A549 treated with CpdA at 1 μM for 4 hours (cell line): ENCODE measurements around the gene CTSW. TPM values are rescaled to one million over a fixed set of nuclear protein-coding genes. Genes with fewer than 3 reads are reported as not detected.

ENCODE experiments used
- total RNA-seq: library from RNA; stranded (reverse); fragments of 200-300 nt; extraction: Qiagen RNA extraction; gene quantifications from 5 replicates; pipeline ENCODE4 v1.2.3, GENCODE V29; 2022; ENCODE audit warnings: low read depth

CTSW gene, protein sequence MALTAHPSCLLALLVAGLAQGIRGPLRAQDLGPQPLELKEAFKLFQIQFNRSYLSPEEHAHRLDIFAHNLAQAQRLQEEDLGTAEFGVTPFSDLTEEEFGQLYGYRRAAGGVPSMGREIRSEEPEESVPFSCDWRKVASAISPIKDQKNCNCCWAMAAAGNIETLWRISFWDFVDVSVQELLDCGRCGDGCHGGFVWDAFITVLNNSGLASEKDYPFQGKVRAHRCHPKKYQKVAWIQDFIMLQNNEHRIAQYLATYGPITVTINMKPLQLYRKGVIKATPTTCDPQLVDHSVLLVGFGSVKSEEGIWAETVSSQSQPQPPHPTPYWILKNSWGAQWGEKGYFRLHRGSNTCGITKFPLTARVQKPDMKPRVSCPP
- total RNA-seq, result 0.10 TPM in 1 of 5 replicates, not detected in the others

DNA sequence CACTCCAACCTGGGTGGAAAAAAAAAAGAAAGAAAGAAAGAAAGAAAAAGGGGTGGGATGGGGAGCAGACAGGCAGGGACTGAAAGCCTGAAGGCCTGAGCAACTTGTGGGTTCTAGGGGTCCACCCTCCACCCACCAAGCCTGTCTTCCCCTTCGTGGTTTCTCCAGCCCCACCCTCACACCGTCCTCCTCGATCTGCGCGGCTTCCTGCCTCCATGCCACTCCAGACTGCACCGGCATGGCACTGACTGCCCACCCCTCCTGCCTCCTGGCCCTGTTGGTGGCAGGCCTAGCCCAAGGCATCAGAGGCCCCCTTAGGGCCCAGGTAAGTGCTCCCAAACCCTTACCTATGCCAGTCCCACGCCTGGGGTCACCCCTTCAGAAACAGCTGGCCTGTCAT lies at the start of gene CTSW:
Gene CTSW, plus strand, starts transcription at position 221 of the 400 bp plus-strand sequence. Its CDS starts 18 bp downstream, at position 239.

DNA sequence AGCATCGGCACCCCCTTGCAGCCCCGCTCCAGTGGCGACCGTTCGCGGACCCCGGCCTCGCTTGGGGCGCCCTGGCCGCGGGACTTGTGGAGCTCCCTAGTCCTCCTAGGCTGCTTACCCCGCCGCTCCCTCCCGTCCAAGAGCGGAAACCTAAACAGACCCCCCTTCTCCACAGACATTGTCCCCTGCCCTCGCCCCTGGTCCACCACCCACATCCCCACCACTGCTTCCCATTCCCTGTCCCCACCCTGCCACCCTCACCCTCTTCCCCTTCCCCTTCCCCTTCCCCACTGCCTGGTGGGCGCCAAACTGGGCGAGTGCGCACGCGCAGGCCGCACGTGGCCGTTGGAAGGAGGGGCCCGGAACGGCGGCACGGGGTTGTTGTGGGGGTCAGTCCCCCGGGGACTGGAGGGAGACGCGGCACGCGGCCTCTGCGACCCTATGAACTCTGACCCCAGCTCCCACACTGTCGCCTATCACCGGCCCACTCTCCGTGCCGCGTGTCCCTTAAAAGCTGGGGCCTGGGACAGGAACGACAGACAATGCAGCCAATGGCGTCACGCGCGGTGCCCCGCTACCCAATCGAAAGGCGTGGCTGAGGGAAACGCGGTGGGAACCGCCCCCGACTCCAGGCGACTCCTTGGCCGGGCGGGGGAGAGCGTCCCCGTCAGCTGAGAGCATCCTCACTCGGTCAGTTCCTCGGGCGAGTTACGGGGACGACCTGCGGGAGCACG lies 46.2 kb upstream of the CTSW start, which contains the start of gene SNX32:
Gene SNX32, plus strand, starts transcription at position 667 of the 734 bp plus-strand sequence. CDS start 103 bp downstream, outside the sequence.

GRCh38 chr11:65857853-65858680 lies 21.6 kb upstream of the CTSW start, which contains the start of gene CFL1:
Gene CFL1, minus strand, starts transcription at chr11:65858180. Its CDS starts 81 bp downstream, at chr11:65858099.

DNA sequence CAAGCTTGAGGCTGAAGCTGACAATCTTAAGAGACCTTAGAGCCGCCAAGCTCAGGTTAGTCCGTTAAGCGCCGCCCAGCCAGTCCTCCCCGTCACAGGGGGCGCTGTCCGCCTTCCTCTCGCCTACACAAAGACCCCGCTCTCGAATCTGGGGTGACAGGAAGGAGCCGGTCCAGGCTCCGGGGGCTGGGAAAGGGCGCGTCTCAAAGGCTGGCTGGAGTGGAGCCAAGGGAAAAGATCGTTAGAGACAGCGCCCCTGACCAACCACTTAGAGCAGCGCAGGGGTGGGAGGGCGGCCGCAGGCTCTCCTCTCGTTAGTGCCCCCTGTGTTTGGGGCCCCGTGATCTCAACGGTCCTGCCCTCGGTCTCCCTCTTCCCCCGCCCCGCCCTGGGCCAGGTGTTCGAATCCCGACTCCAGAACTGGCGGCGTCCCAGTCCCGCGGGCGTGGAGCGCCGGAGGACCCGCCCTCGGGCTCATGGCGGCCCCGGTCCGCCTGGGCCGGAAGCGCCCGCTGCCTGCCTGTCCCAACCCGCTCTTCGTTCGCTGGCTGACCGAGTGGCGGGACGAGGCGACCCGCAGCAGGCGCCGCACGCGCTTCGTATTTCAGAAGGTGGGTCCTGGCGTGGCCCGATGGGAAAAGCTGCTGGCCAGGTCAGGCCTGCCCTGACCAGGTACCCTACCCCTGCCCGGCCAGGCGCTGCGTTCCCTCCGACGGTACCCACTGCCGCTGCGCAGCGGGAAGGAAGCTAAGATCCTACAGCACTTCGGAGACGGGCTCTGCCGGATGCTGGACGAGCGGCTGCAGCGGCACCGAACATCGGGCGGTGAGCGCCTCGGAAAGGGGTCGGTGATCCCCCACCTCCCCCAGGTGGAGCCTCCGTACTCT lies 19.1 kb upstream of the CTSW start, which contains the start of gene MUS81:
Gene MUS81, plus strand, starts transcription at position 156 of the 887 bp plus-strand sequence. Its CDS starts 321 bp downstream, at position 477.

GRCh38 chr11:65872586-65873317 lies 6.9 kb upstream of the CTSW start, which contains the start of gene EFEMP2:
Gene EFEMP2, minus strand, starts transcription at chr11:65872800. Its CDS starts 446 bp downstream, at chr11:65872354.

DNA sequence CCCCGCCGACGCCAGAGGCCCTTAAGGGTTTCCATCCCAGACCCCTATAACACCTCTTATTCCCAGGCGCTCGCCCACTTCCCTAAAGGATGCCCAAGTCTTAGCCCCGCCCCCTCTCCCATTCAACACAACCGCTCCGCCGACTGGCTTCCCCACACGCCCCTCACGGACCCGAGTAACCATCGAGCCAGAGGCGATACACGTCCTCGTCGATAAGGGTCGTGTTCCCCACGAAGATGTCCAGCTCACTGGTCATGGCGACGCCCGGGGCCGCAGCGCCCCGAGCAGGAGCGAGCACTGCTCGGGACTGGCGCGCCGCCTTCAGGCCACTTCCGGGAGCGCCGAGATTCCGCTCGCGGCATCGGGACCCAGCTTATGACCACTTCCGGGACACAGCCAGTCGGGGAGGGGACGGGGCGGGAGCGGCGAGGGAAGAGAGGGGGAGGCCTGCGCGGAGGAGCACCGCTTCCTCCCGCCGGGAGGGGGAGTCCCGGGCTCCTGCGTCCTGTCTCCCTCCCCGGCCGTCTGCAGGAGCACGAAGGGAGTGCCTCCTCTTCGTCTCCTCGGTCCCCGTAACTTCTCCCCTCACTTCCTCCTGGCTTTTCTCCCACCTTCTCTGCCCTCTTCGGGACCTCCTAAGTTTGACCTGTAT lies 8.7 kb downstream of the CTSW start, which contains the start of gene FIBP:
Gene FIBP, minus strand, starts transcription at position 309 of the 652 bp plus-strand sequence. Its CDS starts 53 bp downstream, at position 256.

GRCh38 chr11:65890324-65891218 lies 10.9 kb downstream of the CTSW start, which contains the start of gene CCDC85B:
Gene CCDC85B, plus strand, starts transcription at chr11:65890673. Its CDS starts 111 bp downstream, at chr11:65890784.

DNA sequence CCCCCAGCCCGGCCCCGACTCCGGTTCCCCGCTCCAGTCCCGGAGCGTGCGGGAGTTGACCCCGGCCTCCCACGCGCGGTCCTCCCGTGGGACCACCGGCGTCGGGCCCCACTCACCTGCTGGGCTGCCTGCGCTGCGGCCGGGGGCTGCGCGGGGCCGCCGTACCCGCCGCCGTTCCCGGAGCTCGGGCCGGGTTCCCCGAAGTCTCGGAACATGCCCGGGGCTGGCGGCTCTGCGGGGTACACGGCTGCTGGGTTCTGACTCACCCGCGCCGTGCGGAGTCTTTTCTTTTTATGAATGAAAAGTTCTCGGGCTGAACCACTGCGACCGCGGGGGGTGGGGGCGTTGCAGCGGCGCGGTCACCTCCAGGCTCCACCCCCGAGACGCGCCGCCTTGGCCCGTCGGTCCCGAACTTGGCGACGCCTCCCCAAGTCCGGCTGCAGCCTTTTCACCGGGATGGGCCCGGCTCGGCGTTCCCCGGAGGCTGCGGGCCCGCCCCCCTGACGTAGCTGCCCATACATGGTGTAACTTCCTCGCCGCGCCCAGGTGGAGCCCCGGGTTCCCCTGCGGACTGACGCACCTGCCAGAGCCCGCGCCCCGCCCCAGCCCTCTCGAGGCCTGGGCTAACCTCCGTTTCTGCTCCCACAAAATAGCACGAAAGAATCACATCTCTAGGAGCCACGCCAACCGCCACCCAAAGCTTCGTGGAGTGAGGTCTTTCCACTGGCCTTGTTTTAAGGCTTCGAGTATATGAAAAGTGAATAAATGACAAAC lies 20.7 kb downstream of the CTSW start, which contains the start of gene FOSL1:
Gene FOSL1, minus strand, starts transcription at position 264 of the 774 bp plus-strand sequence. Its CDS starts 49 bp downstream, at position 215.

GRCh38 chr11:65918211-65919140 lies 38.8 kb downstream of the CTSW start, which contains the start of gene C11orf68:
Gene C11orf68, minus strand, starts transcription at chr11:65919062. Its CDS starts 31 bp downstream, at chr11:65919031.

DNA sequence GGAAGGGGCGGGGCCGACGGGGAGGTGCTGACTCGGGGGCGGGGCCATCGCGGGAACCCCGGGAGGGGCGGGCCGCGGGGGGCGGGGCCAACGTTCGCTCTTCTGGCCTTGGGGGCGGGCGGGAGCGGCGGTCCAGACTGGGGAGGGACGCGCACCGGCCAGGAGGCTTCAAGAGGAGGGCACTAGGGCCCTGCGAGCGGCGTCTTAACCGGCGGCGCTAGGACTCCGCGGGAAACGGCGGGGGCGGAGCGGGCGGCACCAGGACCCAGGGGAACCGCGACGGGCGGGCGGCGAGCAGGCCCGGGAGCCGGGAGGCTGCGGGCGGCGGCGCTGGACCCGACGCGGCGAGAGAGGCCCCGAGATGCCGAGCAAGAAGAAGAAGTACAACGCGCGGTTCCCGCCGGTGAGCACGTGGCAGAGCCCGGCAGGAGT lies 39.5 kb downstream of the CTSW start, which contains the start of gene DRAP1:
Gene DRAP1, plus strand, starts transcription at position 286 of the 432 bp plus-strand sequence. Its CDS starts 76 bp downstream, at position 362.

Other genes with a start within 250 kb of the CTSW start
- gene SIPA1, start 241.7 kb upstream of the CTSW start, total RNA-seq, result 8.2 to 22.4 TPM (median 21.4 TPM) in 5 replicates
- 66.9 to 84.3 TPM (median 79.5 TPM) in 5 replicates for gene RELA, start 216.9 kb upstream of the CTSW start, total RNA-seq
- 38.5 to 51.3 TPM (median 50.2 TPM) in 5 replicates for gene KAT5, start 167.6 kb upstream of the CTSW start, total RNA-seq
- gene RNASEH2C, start 159.0 kb upstream of the CTSW start, total RNA-seq, result 32.5 to 54.6 TPM (median 48.4 TPM) in 5 replicates
- gene AP5B1, start 98.9 kb upstream of the CTSW start, total RNA-seq, result 8.6 to 13.0 TPM (median 11.2 TPM) in 5 replicates
- 0.02 to 0.08 TPM (median 0.06 TPM) in 3 of 5 replicates, not detected in the others for gene OVOL1, start 92.8 kb upstream of the CTSW start, total RNA-seq
- gene SNX32, start 45.9 kb upstream of the CTSW start, total RNA-seq, result 0.05 to 0.19 TPM (median 0.07 TPM) in 4 of 5 replicates, not detected in the other
- 1,786 to 2,400 TPM (median 2,293 TPM) in 5 replicates for gene CFL1, start 21.7 kb upstream of the CTSW start, total RNA-seq
- gene MUS81, start 19.4 kb upstream of the CTSW start, total RNA-seq, result 25.0 to 36.6 TPM (median 33.2 TPM) in 5 replicates
- 0.71 to 1.1 TPM (median 0.85 TPM) in 5 replicates for gene EFEMP2, start 7.0 kb upstream of the CTSW start, total RNA-seq
- 71.9 to 92.3 TPM (median 85.6 TPM) in 5 replicates for gene FIBP, start 8.6 kb downstream of the CTSW start, total RNA-seq
- 27.2 to 52.3 TPM (median 48.0 TPM) in 5 replicates for gene CCDC85B, start 10.8 kb downstream of the CTSW start, total RNA-seq
- gene FOSL1, start 20.6 kb downstream of the CTSW start, total RNA-seq, result 165 to 273 TPM (median 211 TPM) in 5 replicates
- 45.7 to 71.2 TPM (median 65.8 TPM) in 5 replicates for gene C11orf68, start 39.2 kb downstream of the CTSW start, total RNA-seq
- 191 to 310 TPM (median 242 TPM) in 5 replicates for gene DRAP1, start 39.6 kb downstream of the CTSW start, total RNA-seq
- not detected in 5 replicates for gene TSGA10IP, start 65.6 kb downstream of the CTSW start, total RNA-seq
- 50.0 to 74.0 TPM (median 63.2 TPM) in 5 replicates for gene SART1, start 81.9 kb downstream of the CTSW start, total RNA-seq
- 37.6 to 53.5 TPM (median 39.8 TPM) in 5 replicates for gene EIF1AD, start 122.3 kb downstream of the CTSW start, total RNA-seq
- gene BANF1, start 122.7 kb downstream of the CTSW start, total RNA-seq, result 373 to 502 TPM (median 480 TPM) in 5 replicates
- not detected in 5 replicates for gene CST6, start 132.2 kb downstream of the CTSW start, total RNA-seq
- gene CATSPER1, start 146.6 kb downstream of the CTSW start, total RNA-seq, result 1.2 to 2.0 TPM (median 1.3 TPM) in 5 replicates
- gene GAL3ST3, start 169.3 kb downstream of the CTSW start, total RNA-seq, result not detected in 5 replicates
- gene SF3B2, start 172.5 kb downstream of the CTSW start, total RNA-seq, result 170 to 182 TPM (median 175 TPM) in 5 replicates
- 45.0 to 72.8 TPM (median 63.4 TPM) in 5 replicates for gene PACS1, start 190.4 kb downstream of the CTSW start, total RNA-seq